GF-D8 (cell line): ENCODE data around the gene EFTUD2.
"Not testable (repeated sequence)": the region's sequence is repeated elsewhere in the genome, so short reads cannot be mapped to it uniquely, and the experiment has no call there.

ENCODE experiments used
- DNase-seq: peaks from one replicate; lab custom pipeline; 2025; lab: John Stamatoyannopoulos, UW

The EFTUD2 gene

GRCh38 chr17:44808656-44809388, 90.4 kb downstream of the EFTUD2 start:
- not testable (repeated sequence) for DNase-seq

DNA sequence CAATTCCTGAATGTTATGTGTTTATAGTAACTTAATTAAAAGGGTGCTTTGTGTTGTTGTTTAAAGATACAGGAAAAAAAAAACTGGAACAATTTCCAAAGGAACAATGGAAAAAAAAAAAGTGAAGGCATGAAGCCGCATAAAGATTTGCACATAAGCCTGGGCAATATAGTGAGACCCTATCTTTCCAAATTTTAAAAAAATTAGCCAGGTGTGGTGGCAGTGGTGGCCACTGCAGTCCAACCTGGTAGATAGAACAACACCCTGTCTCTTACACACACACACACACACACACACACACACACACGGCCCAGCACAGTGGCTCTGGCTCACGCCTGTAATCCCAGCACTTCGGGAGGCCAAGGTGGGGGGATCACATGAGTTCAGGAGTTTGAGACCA, 91.1 kb downstream of the EFTUD2 start:
- DNase-seq: no peak

DNA sequence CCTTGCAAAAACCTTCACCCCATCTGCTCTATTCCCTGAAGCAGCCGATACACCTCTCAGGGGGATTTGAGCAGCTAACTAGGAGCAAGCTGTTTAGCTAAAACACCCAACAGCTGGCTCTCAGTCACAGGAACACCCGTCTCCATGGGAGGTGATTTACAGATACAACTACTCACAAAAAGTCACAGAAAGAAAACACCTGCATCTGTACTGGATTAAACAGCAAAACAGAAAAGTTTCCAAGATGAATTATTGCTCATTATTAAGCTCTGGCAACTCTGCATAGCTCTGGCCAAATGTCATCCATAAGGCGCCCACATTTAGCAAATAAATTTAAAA, 91.5 kb downstream of the EFTUD2 start:
- no peak for DNase-seq

DNA sequence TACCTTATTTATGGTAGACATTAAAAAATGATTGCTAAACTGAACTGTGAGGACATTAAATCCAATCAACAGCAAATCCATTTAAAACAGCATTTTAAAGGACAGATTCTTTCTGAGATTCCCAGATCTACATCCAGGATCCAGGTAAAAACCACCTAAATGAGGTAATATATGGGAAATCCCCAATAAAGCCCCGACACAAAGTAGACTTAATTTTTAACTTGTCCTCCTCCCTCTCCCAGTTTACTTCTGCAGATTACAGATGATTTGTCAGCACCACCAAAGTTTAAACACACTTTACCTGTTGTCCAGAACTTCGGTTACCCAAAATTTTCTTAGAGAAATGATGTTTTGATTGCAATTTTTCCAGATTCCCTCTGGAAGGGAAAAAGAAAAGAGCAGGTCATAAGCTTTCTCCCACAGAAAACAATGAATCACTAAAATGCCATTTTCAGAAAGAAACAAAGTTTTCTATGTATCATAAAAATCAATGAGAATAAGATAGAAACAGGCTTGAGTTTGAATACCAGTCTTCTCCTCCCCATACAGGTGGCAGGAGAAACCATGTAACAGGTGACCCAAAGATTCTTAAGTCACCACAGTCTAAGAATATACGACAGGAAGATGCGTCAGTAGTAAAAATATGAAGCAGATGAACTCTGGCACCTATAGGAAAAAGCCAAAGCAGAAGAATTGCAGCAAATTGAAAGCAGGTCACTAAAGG, 92.0 kb downstream of the EFTUD2 start:
- no peak for DNase-seq

GRCh38 chr17:44804302-44805089, 94.7 kb downstream of the EFTUD2 start:
- DNase-seq: no peak

DNA sequence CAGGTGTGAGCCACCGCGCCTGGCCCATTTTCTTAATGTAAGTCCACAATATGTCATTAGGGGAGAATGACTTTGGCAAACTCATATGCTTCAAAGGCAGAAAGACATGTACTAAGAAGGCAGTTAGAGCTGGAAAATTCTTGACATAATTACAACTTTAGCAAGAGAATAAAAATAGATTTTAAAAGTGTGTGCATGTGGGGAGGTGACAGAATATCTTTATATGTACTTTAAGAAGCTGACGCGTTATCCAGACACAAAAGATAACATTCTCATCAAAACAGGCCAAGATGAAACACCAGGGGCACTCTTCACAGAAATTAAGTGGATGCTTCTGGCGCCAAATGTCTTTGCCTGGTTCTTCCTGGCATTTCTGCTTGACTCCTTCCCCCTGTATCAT, 97.4 kb downstream of the EFTUD2 start:
- DNase-seq: no peak
